AG08395 (cell line): ENCODE data around the gene TDRD12.
"Not testable (repeated sequence)": the region's sequence is repeated elsewhere in the genome, so short reads cannot be mapped to it uniquely, and the experiment has no call there.

Experiments used
- DNase-seq: peaks from one replicate; pipeline ENCODE4 v3.0.0; 2012; ENCODE audit warnings: mixed read lengths, low spot score

TDRD12 gene

DNA sequence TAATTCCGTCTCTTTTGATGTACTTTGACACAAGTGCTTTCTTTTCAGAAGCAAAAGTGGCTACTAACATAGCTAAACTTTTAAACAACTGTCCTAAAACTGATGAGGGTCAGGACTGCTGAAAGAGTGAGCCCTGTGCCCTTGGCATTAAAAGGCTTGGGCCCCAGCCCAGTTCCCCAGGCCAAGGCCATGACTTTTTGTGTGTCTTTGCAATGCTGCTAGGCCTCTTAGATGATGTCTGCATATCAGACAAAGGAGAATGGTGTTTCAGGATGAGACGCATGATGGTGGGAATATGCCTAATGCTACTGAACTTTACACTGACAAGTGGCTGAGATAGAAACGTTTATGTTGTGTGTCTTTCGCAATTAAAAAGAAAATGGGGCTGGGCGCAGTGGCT, 112.0 kb downstream of the TDRD12 start:
- no peak for DNase-seq

DNA sequence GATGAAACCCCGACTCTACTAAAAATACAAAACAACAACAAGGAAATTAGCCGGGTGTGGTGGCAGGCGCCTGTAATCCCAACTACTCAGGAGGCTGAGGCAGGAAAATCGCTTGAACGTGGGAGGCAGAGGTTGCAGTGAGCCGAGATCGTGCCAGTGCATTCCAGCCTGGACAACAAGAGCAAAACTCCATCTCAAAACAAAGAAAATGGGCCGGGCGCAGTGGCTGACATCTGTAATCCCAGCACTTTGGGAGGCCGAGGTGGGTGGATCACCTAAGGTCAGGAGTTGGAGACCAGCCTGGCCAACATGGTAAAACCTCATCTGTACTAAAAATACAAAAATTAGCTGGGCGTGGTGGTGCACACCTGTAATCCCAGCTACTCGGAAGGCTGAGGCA, 112.5 kb downstream of the TDRD12 start:
- not testable (repeated sequence) for DNase-seq

DNA sequence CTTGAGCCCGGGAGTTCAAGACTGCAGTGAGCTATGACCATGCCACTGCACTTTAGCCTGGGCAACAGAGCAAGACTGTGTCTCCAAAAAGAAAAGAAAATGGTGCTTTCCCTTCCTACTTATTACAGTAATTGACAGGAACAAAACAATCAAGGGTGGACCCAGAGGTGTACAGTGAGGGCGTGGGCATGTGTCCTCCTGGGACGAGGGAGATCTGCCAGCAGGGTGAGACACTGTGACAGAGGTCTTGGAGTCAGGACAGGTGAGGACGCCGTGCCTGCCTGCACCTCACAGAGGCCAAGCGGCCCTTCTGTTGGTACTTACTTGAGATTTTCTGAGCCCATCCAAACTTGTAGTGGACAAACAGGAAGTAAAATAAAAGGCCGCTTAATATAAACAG, 113.3 kb downstream of the TDRD12 start:
- not testable (repeated sequence) for DNase-seq

DNA sequence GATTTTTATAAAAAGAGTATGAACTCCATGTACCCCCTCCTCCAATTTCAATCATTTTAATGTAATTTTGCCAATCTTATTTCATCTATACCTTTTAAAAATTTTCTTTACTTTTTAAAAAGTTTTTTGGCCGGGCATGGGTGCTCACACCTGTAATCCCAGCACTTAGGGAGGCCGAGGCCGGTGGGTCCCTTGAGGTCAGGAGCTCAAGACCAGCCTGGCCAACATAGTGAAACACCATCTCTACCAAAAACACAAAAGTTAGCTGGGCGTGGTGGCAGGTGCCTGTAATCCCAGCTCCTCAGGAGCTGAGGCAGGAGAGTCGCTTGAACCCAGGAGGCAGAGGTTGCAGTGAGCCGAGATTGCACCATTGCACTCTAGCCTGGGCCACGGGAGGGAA, 113.8 kb downstream of the TDRD12 start:
- not testable (repeated sequence) for DNase-seq

DNA sequence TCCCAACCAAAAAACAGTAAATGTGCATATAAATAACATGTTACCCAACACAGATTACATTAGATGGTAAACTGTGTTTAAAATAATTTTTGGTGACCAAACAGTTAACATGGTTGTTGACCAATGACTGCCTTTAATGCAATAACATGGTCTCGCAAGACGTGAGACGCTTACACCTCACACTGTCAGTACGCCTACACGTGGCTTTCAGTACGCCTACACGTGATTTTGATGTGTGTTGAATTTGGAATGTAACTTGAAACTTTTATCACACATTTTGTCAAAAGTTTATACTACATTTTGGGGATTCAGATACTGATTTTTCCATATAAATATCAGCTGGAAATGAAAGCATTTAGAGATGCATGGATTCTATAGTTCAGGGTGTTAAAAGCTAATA, 118.0 kb downstream of the TDRD12 start:
- no peak for DNase-seq

DNA sequence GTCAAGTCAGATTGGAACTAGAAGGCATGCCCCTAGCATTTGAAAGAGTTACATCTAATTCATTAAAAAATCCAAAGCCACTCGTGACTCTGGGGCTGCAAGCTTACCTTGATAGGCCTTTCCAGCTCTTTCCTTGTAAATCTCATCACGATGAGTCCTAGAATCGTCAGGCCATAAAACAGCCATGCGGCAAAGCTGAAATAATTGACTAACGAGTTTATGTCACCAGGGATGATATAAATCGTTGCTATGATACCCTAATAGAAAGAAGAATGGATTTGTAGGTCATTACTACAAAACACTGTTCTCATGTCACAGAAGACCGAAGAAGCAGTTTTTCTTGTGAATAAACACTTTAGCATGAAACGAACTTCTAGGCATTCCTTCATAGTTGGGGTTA, 122.5 kb downstream of the TDRD12 start:
- no peak for DNase-seq

DNA sequence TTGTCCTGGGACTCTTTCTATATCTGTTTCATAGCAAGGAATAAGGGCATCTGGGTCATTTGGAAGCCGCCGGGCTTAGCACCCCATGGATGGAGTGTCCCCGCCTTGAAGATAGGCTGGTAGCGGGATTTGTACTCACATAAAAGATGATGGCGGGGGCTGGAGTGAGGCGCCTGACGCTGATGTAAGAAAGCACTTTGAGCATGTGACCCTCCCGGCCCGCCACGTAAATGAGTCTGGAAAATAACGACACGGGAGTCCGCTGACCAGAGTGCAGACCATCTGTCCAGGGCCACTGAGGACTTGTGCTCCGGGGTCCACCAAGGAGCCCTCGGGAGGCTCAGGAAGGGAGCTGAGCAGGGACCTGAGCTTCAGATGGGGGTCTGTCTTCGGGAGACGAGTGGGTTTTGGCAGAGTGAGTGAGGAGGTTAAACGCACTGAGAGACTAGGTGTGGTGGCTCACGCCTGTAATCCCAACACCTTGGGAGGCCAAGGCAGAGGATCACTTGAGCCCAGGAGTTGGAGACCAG, 124.2 kb downstream of the TDRD12 start:
- no peak for DNase-seq

DNA sequence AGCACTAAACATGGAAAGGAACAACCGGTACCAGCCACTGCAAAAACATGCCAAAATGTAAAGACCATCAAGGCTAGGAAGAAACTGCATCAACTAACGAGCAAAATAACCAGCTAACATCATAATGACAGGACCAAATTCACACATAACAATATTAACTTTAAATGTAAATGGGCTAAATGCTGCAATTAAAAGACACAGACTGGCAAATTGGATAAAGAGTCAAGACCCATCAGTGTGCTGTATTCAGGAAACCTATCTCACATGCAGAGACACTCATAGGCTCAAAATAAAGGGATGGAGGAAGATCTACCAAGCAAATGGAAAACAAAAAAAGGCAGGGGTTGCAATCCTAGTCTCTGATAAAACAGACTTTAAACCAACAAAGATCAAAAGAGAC, 128.5 kb downstream of the TDRD12 start:
- not testable (repeated sequence) for DNase-seq

DNA sequence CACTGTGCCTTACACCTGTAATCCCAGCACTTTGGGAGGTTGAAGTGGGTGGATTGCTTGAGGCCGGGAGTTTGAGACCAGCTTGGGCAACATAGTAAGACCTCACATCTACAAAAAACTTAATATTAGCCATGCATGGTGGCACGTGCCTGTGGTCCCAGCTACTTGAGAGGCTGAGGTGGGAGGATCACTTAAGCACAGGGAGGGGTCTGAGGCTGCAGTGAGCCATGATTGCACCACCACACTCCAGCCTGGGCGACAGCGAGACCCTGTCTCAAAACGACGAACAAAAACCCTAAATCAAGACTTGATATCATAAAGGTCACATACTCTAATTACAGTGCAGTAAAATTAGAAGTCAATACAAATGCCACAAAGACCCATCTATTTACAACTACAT, 132.6 kb downstream of the TDRD12 start:
- DNase-seq: no peak

DNA sequence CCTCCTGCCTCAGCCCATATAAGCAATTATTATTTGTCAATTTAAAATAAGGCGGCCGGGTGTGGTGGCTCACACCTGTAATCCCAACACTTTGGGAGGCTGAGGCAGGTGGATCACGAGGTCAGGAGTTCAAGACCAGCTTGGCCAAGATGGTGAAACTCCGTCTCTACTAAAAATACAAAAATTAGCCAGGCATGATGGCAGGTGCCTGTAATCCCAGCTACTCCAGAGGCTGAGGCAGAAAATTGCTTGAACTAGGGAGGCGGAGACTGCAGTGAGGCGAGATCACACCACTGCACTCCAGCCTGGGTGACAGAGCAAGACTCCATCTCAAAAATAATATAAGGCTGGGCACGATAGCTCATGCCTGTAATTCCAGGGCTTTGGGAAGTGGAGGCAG, 137.3 kb downstream of the TDRD12 start:
- DNase-seq: not testable (repeated sequence)

DNA sequence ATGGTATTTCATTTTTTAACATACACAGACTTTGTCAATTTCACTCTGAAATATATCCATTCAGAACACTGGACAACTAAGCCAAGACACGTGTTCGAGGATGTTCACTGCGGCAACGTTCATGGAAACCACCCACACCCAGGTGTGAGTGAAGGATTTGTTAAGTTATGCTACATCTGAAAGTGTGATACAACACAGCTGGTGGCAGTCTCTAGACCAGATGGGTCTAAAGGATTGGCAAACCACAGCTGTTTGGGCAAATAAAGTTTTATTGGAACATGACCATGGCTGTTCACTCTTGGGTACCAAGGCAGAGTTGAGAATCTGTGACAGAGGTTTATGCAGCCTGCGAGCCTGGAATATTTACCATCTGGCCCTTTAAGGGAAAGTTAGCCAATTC, 138.0 kb downstream of the TDRD12 start:
- no peak for DNase-seq

DNA sequence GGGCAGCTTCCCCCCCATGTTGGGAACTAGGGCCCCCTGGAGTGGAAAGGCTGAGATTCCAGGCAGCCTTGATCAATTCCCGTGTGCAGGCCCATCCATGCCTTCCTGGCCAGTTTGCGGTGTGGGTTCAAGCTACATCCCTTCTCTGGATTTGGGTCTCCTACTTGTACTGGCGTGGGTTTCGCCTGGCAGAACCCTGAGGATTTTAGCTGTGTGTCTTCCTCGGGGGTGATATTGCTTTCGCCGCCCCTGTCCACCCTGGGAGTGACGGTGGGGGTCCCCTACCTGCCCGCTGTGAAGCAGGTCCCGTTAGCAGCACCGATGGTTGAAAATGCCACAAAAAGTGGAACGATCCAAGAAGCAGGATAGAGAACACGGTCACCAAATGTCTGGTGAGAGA, 138.6 kb downstream of the TDRD12 start:
- DNase-seq: no peak

DNA sequence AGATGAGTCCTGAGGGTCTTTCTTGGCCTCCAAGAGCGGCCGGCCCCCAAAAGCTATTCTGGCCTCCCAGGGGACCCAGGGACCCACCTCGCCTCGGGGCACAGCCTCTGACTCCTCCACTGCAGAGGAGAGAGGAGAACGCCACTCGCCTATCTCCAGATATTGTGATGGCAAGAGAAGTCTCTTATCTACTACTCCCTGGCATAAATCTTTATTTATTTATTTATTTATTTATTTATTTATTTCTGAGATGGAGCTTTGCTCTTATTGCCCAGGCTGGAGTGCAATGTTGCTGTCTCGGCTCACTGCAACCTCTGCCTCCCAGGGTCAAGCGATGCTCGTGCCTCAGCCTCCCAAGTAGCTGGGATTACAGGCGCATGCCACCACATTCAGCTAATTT, 139.0 kb downstream of the TDRD12 start:
- DNase-seq: no peak

DNA sequence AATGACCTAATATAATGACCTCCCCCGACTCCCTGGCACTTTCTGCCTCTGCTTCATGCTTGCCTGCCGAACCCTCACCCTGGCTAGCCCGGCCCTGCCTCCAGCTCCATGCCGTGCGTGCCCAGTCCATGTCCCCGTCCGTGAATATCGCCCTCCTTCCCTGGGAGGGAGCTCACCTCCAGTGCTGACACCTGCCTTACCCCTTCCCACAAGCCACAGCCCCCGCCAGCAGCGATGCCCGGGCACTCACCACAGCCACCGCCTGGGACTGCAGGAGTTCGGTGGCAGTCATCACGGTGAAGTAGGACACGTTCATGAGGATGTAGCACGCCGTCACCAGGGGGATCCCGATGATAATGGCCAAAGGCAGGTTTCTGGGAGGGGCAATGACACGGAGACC, 140.0 kb downstream of the TDRD12 start:
- DNase-seq: no peak

DNA sequence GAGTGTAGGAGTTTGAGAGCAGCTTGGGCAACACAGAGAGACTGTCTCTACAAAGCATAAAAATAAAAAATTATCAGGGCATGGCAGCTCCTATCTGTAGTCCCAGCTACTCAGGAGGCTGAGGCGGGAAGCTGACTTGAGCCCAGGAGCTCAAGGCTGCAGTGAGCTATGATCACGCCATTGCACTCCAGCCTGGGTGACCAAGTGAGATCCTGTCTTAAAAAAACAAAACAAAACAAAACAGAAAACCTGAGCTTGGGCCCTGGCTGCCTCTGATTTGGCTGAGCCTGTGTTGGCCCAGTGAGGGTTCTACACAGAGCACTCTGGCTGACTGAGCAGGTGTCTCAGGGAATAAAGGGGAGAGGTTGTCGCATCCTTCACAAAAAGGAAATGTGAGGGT, 142.0 kb downstream of the TDRD12 start:
- no peak for DNase-seq

DNA sequence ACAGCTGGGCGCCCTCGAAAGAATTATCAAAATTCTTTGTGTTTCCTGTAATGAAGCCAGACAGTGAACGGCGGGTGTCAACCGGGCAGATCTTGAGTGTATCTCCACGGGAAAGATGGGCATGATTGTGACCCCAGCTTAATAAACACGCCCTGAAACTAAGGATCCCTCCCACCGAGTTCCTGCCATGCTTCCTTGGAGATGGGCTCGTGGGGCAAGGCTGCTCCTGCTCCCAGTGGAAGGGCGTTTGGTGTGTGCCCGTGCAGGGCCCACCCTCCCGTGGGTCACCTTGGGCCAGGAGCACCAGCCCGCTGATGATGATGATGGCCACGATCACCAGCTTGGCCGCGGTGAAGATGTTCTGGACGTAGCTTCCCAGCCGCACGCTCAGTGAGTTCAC, 142.6 kb downstream of the TDRD12 start:
- no peak for DNase-seq

DNA sequence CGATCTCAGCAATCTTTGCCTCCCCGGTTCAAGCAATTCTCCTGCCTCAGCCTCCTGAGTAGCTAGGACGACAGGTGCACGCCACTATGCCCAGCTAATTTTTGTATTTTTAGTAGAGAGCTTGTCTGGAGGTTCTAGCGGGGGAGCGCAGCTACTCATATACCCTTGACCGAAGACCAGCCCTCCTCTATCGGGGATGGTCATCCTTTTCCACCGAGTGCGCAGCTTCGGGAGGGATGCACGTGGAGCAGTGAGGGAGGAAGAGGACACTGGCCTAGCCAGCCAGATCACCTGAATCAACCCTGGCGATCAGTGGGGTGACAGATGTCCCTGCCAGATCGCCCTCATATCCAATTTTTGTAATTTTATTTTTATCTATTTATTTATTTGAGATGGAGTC, 143.2 kb downstream of the TDRD12 start:
- DNase-seq: no peak

DNA sequence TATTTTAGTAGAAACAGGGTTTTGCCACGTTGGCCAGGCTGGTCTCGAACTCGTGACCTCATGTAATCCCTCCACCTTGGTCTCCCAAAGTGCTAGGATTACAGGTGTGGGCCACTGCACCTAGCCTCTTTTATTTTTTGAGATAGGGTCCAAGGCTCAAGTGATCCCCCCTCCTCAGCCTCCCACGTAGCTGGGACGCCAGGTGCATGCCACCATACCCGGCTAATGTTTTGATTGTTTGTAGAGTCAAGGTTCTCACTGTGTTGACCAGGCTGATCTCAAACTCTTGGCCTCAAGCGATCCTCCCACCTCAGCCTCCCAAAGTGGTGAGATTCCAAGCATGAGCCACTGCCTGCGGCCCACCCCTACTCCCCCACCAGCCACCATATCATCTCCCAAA, 143.7 kb downstream of the TDRD12 start:
- DNase-seq: no peak

DNA sequence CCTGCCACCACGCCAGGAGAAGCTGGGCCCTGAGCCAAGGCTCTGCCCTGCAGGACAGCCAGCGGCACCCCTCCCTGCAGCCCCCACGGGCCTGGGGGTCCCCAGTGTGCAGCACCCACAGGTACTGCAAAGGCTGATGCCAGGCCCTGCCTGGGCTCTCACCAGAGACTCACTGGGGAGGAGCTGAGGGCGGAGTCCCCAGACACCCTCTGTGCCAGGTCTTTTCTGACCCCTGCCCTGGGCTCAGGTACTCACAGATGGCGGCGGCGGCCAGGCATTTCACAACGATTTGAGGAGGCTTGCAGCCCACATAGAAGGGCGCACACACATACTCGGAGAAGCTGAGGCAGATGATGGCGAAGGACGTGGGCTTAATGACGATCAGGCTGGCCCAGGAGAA, 144.3 kb downstream of the TDRD12 start:
- no peak for DNase-seq

DNA sequence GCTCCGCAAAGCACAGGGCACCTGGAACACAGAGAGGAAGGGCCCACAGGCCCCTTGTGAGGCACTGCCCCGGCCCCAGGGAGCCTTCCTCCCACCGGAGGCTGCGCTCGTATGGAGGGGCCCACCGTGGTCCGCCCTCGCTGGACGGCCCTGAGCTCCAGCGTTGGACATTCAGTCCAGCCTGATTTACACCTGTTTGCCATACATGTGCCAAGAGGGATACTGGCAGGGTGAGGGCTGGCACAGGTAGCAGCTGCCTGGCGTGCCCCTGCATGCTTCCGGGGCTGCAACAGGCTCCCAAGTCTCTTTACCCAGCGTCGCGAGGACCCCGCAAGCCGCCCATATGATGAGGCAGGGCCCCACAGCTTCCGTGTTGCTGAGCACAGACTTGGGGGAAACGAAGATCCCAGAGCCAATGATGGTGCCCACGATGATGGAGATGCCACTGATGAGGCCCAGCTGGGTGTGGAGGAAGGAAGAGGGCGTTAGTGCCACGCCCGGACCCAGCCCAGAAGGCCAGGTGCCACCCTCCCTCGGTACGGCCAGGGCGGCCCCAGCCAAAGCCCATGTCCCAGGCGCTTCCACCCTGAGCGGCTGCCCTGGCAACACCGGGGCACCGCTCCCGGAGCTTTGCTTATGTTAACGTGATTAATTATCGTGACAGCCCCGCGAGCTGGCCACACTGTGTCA, 144.9 kb downstream of the TDRD12 start:
- DNase-seq: no peak

DNA sequence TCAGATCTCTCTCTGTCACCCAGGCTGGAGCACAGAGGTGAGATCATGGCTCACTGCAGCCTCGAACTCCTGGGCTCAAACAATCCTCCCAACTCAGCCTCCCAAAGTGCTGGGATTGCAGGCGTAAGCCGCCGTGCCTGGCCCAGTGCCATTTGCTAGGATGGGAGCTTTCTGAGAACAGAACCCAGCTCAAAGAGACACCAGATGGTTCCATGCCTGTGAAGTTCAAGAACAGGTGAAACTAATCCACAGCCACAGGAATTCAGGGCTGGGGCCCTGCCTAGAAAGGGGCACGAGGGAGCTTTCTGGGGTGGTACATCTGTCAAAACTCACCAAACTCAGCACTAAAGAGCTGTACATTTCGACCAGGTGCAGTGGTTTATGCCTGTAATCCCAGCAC, 145.8 kb downstream of the TDRD12 start:
- DNase-seq: no peak

DNA sequence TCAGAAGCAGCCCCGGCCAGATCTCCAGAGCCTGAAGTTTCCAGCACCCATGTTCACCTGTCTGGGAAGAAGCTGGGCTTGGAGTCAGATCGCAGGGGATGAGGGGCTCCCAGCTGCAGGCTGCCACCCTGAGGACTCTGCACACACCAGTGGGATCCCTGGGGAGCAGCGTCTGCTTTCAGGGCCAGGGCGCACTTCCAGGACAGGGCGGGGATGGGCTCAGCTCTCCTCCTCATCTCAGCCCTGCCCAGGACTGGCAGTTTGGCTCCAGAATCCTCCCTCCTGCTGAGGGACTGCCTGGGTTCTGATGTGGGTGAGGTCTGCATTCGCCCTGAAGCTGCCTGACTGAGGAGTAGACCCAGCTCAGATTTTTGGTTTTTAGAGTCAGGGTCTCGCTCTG, 146.5 kb downstream of the TDRD12 start:
- DNase-seq: no peak

DNA sequence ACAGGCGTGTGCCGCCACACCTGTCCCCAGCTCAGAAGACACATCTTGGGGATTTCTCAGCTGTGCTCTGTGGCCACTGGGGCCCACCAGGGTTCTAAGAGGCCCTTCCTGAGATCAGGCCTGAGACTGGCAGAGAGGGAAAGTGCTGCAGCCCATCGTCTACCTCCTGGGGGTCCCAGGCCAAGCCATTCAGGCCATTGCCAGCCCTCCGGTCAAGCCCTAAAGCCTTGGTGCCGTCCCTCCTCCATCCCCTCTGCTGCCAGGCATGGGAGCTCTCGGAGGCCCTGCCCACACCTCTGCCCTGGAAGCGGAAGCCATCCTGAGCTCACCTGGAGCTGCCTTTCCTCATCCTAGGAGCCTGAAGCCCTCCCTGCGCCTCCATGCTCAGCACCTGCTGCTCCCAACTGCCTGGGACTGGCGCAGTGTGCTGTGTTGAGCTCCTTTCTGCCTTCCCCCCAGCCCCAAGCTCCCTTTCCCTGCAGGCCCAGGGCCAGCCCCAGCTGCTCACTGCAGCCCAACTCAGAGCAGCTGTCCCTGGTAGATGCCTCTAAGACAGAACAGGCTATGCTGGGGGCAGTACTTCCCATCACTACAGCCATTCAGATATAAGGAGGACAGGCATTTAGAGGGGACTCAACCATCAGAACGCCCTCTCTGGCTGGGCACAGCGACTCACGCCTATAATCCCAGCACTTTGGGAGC, 147.1 kb downstream of the TDRD12 start:
- no peak for DNase-seq

DNA sequence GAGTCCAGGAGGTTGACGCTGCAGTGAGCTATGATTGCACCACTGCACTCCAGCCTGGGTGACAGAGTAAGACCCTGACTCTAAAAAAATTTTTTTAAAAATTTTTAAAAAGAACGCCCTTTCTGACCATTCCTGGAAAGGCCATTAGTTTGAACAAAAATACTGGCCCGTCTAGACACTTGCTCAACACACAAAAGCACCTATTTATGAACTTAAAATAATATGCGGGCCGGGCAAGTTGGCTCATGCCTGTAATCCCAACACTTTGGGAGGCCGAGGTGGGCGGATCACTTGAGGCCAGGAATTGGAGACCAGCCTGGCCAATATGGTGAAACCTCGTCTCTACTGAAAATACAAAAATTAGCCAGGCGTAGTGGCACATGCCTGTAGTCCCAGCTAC, 147.9 kb downstream of the TDRD12 start:
- DNase-seq: not testable (repeated sequence)
